NCI-H1105 (cell line): ENCODE results near the gene CTU1.
A peak's percentile ranks its signal among the peaks of the same experiment; 100 is the strongest.
"Not testable (repeated sequence)": the region's sequence is repeated elsewhere in the genome, so short reads cannot be mapped to it uniquely, and the experiment has no call there.

Experiments used
- DNase-seq: peaks from one replicate; lab custom pipeline; 2025; lab: John Stamatoyannopoulos, UW

Gene CTU1

DNA sequence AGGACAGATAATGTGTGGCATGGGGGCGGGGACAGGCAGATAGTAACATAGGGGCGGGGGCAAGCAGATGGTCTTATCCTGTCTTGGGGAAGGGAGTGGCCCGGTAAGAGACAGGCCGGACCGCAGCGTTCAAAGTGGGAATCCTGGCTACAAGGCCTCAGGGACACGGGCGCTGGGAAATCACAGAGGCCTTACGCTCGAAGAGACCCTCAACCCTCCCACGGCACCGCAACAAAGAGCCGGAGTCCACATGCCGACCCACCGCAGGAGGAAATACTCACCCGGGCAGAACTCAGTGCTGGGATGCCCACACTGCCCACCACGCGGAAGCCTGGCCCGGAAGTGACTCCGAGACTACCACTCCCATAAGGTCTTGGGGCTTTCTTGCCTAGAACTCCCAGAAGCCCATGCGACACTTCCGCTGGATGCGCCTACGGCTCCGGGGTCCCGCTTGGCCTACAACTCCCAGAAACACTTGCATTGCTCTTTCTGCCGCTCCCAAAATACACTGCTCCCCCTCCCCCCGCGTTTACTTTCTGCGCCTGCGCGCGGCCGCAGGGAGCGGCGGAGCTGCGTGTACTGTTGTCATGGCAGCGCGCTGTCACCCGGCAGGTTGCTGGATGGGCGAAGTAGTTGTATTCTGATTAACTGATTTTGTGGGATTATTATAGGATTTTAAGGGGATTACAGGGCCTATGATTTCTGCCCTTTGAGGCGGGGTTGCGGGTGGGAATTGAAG lies at the start of gene CTU1:
Gene CTU1, minus strand, starts transcription at position 344 of the 739 bp plus-strand sequence. CDS start 3,840 bp downstream, outside the sequence.
- DNase-seq, result peak; percentile 99

GRCh38 chr19:51157265-51157664 lies 49.1 kb upstream of the CTU1 start:
- DNase-seq, result no peak

DNA sequence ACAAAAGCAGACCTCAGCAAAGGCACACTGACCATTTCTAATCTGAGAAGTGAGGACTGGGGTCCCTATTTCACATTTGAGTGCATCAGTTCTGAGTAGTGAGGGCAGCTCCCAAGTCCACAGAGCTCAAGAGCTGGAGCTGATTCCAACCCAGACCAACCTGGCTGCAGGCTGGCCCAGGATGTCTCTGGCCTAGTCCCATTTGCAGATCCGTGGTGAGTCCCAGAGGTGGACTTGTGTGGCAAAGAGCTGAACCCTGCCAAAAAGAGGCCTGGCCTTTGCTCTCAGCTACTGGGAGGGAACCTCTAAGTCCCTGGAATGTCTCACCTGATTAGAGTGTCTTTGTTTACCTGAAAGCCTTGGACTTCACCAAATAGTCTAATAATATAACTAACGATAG lies 48.5 kb upstream of the CTU1 start:
- no peak for DNase-seq

DNA sequence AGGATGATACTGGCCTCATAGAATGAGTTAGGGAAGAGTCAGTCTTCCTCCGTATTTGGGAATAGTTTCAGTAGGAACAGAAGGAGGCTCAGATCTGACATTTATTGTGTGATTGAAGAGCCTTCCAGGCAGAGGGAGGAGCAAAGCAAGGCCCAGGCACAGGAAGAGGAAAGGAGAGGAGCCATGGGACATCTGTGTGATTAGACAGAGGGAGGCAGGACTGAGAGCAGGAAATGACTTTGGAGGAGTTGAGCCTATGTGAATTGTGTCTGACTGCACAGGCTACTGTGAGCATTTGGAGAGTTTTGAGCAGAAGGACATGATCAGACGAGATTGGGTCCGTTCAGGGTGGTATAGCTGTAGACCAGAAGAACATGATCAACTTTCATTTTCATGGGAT lies 42.4 kb upstream of the CTU1 start:
- no peak for DNase-seq

- DNase-seq, result no peak
Observed at GRCh38 chr19:51148580-51148979, 40.4 kb upstream of the CTU1 start.

DNA sequence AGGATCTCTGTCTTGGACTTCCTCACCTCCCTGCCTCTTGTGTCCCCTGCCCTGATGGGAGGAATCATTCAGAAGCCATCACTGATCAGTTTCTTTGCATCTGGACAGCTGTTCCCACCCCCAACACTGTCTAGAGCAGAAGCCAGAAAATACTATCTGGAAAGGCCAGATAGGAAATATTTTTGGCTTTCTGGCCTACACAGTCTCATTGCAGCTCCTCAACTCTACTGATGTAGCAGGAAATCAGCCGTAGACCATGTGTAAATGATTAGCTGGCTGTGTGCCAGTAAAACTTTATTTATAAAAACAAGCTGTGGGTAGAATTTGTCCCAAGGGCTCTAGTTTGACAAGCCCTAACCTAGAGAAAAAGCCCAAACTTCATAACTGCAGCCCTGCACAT lies 39.5 kb upstream of the CTU1 start:
- DNase-seq, result no peak

DNA sequence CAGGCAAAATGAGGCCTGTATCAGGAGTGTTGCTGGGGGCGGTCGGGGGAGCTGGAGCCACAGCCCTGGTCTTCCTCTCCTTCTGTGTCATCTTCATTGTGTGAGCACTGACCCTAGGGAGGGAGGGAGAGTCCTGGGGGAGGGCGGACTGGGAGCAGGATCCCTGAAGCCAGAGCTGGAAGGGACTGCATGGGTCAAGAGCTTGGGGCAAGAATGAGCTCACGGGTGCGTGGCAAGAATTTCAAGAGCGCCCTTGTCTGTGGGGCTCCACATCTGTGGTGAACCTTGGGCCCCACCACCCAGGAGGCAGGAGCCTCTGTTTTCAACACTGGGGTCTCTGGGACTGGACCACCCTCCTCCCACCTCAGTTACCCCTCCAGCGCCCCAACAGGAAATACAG lies 38.5 kb upstream of the CTU1 start:
- DNase-seq, result no peak

DNA sequence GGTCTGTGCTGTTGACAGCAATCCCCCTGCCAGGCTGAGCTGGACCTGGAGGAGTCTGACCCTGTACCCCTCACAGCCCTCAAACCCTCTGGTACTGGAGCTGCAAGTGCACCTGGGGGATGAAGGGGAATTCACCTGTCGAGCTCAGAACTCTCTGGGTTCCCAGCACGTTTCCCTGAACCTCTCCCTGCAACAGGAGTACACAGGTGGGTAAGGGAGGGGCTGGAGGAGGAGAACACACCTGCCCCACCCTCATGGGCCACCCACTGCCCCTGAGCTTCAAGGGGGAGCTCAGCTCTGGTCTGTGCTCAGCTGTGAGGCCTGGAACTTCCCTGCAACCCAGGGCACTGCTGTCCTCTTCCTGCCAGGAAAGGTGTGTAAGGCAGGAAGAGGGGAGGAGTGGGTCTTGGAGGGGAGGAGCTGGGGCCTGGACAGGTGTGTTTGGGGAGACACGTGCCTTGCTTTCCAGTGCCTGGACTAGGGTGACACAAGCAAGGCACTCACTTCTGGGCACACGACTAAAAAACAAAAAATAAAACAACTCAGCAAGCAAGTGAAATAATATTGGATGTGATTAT lies 37.8 kb upstream of the CTU1 start:
- DNase-seq, result no peak

GRCh38 chr19:51144482-51145045 lies 36.4 kb upstream of the CTU1 start:
- DNase-seq, result no peak

DNA sequence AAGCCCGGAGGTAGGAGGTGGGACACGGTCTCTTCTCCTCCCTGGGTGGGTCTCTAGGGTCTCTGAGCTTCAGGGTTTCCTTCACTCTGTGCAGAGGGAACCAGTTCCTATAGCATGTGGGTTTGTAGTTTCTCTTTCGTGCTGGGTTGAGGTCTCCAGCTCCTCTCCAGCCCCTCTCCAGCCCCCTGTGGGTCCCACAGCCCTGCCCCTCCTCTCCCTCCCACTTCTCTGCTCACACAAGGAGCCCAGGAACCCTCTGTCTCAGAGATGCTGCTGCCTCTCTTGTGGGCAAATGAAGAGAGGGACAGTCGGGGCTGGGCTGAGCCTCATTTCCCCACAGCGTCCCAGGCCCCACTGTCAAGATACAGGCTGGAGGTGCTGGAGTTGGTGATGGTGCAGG lies 35.3 kb upstream of the CTU1 start:
- no peak for DNase-seq

DNA sequence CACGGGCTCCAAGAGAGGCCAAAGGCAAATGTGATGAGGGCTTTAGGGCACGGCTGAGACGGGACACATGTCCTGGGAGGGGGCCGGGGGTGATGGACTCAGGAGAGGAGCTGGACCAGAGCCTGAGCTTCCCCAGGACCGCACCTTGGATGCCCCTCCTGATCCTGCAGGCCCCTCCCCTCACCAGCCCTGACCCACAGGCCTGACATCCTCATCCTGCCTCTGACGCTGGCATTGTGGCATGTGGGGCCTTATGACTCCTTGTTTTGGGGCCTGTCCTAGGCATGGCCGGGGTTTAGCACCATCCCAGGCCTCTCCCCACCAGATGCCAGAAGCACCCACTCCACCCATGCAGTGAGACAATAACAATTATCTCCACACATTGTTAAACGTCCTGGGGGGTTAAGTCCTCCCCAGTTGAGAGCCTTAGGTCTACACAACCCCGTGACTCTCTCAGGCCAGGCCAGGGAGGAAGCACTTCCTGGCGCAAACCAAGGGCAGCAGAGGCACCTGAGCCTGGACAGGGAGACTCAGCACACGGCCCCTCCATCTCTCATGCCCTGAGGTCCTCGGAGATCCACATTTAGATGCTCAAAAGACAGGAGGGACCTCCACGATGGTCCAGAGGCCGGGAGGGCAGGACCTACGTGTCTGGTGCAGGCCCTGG lies 34.7 kb upstream of the CTU1 start:
- not testable (repeated sequence) for DNase-seq

DNA sequence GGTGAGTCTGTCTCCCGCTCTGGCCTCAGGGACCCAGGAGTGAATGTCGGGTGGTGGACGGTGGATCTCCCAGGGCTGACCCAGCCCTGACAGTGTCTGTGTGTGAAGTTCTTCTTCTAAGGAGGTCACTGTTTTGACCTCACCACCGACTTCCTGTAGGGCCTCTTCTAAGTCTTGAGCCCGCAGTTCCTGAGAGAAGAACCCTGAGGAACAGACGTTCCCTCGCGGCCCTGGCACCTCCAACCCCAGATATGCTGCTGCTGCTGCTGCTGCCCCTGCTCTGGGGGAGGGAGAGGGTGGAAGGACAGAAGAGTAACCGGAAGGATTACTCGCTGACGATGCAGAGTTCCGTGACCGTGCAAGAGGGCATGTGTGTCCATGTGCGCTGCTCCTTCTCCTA lies 33.9 kb upstream of the CTU1 start, which contains the start of gene SIGLEC7:
Gene SIGLEC7, plus strand, starts transcription at position 183 of the 400 bp plus-strand sequence. Its CDS starts 69 bp downstream, at position 252.
- no peak for DNase-seq

DNA sequence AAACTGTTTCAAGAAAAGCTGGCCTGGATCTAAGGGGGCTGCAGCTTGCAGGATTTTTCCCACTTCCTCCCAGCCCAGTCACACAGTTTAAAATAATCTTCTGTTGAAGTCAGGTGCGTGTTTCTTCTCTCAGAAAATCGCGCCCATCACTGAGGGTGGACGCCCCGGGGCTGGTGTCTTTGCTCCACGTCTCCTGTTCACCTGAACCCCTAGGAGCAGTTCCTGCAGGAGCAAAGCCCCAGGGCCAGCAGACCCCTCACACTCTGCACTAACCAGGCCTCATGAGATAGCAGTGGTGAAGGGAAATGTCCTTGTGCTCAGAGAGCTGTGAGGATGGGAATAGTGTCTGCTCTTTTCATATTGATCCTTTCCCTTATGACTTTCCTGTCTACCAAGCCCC lies 33.0 kb upstream of the CTU1 start:
- no peak for DNase-seq

- no peak for DNase-seq
Observed at GRCh38 chr19:51140441-51140840, 32.2 kb upstream of the CTU1 start.

DNA sequence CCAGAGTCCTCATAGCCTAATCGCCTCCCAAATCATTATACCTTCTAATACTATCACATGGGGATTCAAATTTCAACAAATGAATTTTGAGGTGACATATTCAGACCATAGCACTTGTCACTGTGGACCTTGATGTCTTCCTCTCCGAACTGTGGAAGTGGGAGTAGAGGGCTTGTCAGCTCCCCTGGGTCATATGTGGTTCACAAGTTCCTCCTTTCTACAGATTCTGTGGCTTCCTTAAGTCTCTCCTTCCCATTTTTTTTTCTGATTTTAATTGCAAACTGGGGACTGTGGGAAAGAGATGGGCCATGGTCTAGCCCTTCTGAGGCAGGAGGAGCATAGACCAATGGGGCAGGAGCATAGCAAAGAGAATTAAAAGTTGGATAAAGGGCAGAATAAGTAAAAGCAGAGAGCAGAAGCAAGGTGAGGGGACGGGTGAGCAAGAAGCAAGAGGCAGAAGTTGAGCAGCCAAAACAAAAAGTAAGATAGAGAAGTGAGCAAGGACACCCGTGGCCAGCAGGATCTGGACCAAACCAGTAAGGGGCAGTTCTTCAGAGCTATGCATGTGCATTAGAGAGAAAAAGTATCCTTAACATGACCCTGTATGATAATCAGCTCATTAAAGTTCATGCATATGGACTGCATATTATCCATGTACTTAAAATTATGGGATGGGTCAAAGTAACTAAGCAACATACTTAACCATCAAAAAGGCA lies 31.2 kb upstream of the CTU1 start:
- DNase-seq, result no peak

GRCh38 chr19:51138549-51138979 lies 30.4 kb upstream of the CTU1 start:
- no peak for DNase-seq

DNA sequence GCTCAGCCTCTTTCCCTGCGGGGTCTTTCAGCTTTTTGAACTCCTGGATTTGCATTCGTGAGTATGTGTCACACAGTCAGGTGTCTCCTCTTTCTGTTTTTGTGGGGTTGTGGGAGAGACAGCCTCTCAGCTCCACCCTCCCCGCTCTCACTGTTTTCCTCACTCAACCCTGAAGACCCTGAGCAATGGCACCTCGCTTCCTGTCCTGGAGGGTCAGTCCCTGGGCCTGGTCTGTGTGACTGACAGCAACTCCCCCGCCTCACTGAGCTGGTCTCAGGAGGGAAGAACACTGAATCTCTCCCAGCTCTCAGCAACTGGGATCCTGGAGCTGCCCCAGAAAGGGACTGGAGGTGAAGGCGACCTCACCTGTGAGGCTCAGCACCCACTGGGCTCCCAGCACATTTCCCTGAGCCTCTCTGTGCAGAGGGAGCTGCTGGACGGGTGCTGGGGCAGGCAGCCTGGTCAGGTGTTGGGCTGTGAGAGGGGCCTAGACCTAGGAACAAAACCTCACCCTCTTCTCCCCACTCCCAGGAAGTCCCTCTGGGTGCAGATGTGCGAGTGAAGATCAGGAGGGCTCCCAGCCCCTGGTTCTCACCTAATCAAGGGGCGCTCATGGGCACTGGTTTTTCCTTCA lies 29.7 kb upstream of the CTU1 start:
- DNase-seq, result no peak

GRCh38 chr19:51136851-51137551 lies 28.8 kb upstream of the CTU1 start:
- DNase-seq, result no peak

DNA sequence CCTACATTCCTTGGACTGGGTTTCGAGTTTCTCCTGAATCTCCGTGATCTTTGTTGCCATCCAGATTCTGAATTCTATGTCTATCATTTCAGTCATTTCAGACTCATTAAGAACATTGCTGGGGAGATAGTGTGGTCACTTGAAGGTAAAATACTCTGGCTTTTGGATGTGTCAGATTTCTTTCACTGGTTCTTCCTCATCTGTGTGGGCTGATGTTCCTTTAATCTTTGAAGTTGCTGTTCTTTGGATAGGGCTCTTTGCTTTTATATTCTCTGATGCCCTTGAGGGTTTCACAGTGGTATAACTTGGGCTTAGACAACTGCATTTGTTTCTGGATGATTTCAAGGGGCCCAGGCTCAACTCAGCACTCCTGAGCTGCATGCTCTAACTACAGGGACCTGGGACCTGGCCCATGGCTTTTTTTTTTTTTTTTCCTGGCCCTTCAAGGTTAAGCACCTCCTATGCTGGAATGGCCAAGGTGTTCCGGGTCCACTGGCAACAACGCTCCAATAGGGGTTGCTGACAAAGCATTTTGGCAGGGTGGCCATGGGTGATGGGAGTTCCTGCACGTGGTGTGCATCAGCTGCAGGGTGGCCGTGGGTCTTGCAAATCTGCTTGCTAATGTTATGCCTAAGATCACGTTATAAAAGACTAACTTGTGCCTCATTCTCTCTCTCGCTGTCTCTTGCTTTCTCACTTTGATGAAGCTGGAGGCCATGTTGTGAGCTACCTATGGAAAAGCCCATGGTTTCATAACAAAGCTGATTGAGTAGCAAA lies 28.0 kb upstream of the CTU1 start:
- DNase-seq, result no peak

DNA sequence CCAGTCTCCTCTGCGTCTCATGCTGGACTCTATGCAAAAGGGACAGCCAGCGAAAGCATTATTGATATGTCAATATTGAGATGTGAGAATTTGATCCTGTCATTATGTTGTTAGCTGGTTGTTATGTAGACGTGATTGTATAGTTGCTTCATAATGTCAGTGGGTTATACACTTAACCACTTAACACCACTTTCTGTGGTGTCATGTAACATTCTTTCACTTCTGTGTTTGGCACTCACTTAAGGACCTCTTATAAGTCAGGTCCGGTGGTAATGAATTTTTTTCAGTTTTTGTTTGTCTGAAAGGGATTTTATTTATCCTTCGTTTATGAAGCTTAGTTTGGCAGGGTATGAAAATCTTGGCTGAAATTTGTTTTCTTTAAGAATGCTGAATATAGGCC lies 26.8 kb upstream of the CTU1 start:
- DNase-seq, result no peak
